H9 (cell line): ENCODE results near the gene SMYD4. TPM values are rescaled to one million over a fixed set of nuclear protein-coding genes. Genes with fewer than 3 reads are reported as not detected.

Experiments used
- DNase-seq: peaks from one replicate; pipeline ENCODE4 v3.0.0-alpha.2; 2017
- H2AFZ ChIP-seq: one replicate; pipeline ENCODE4 v1.6.1; 2013; ENCODE audit warnings: mild to moderate bottlenecking, low read length, control low read depth, moderate library complexity
- H2AK5ac ChIP-seq: 2 replicates; pipeline ENCODE4 v1.6.1; 2013; ENCODE audit warnings: low read length, control low read depth, mixed read lengths; ENCODE audit not compliant: insufficient read length
- H2BK120ac ChIP-seq: one replicate; pipeline ENCODE4 v1.6.1; 2013; ENCODE audit warnings: low read depth, mild to moderate bottlenecking, low read length, control low read depth, inconsistent platforms; ENCODE audit not compliant: poor library complexity, severe bottlenecking
- H2BK12ac ChIP-seq: 2 replicates; pipeline ENCODE4 v1.6.1; 2013; ENCODE audit warnings: low read length, control low read depth, mixed read lengths, low read depth; ENCODE audit not compliant: insufficient read length
- H2BK15ac ChIP-seq: 2 replicates; pipeline ENCODE4 v1.6.1; 2013; ENCODE audit warnings: low read depth, low read length, control low read depth
- H2BK20ac ChIP-seq: one replicate; pipeline ENCODE4 v1.6.1; 2013; ENCODE audit warnings: low read depth, mild to moderate bottlenecking, low read length, control low read depth, inconsistent platforms; ENCODE audit not compliant: poor library complexity, severe bottlenecking
- H2BK5ac ChIP-seq: 2 replicates; pipeline ENCODE4 v1.6.1; 2013; ENCODE audit warnings: low read length, control low read depth, mixed read lengths; ENCODE audit not compliant: insufficient read length
- H3K14ac ChIP-seq: 2 replicates; pipeline ENCODE4 v1.6.1; 2013; ENCODE audit warnings: low read length, control low read depth; ENCODE audit not compliant: insufficient read depth
- H3K18ac ChIP-seq: 2 replicates; pipeline ENCODE4 v1.6.1; 2013; ENCODE audit warnings: low read depth, mild to moderate bottlenecking, mixed read lengths, low read length, control low read depth; ENCODE audit not compliant: insufficient read length
- H3K23ac ChIP-seq: 2 replicates; pipeline ENCODE4 v1.6.1; 2013; ENCODE audit warnings: low read length, control low read depth, mixed read lengths, low read depth; ENCODE audit not compliant: insufficient read length
- H3K23me2 ChIP-seq: 2 replicates; pipeline ENCODE4 v1.6.1; 2013; ENCODE audit warnings: low read depth, mild to moderate bottlenecking, mixed read lengths, low read length, control low read depth; ENCODE audit not compliant: insufficient read length, poor library complexity, severe bottlenecking
- H3K27ac ChIP-seq: 2 replicates; pipeline ENCODE4 v1.5.1; 2013; ENCODE audit warnings: low read length, control low read depth, mixed read lengths, low read depth; ENCODE audit not compliant: insufficient read length
- H3K27me3 ChIP-seq: 2 replicates; pipeline ENCODE4 v1.6.1; 2013; ENCODE audit warnings: low read length, control low read depth, inconsistent platforms; ENCODE audit not compliant: insufficient read depth
- H3K4ac ChIP-seq: 2 replicates; pipeline ENCODE4 v1.6.1; 2013; ENCODE audit warnings: low read depth, mild to moderate bottlenecking, control low read depth, inconsistent platforms, low read length, moderate library complexity
- H3K4me1 ChIP-seq: 2 replicates; pipeline ENCODE4 v1.6.1; 2013; ENCODE audit warnings: low read length, control low read depth, inconsistent platforms; ENCODE audit not compliant: insufficient read depth
- H3K4me2 ChIP-seq: 2 replicates; pipeline ENCODE4 v1.6.1; 2013; ENCODE audit warnings: low read length, control low read depth, mixed read lengths; ENCODE audit not compliant: insufficient read length, insufficient read depth
- H3K56ac ChIP-seq: 2 replicates; pipeline ENCODE4 v1.6.1; 2013; ENCODE audit warnings: low read depth, mild to moderate bottlenecking, mixed read lengths, low read length, control low read depth; ENCODE audit not compliant: insufficient read length
- H3K79me1 ChIP-seq: 2 replicates; pipeline ENCODE4 v1.6.1; 2013; ENCODE audit warnings: low read depth, mild to moderate bottlenecking, moderate library complexity, low read length, control low read depth, inconsistent platforms; ENCODE audit not compliant: insufficient read depth, poor library complexity, severe bottlenecking
- H3K79me2 ChIP-seq: 2 replicates; pipeline ENCODE4 v1.6.1; 2013; ENCODE audit warnings: low read length, control low read depth, inconsistent platforms; ENCODE audit not compliant: insufficient read depth
- H3K9ac ChIP-seq: 2 replicates; pipeline ENCODE4 v1.6.1; 2013; ENCODE audit warnings: low read length, control low read depth, mixed read lengths; ENCODE audit not compliant: insufficient read length; ENCODE audit errors: extremely low read depth
- H3K9me3 ChIP-seq: one replicate; pipeline ENCODE4 v1.6.1; 2013; ENCODE audit warnings: low read depth, low read length, inconsistent platforms; ENCODE audit not compliant: control insufficient read depth
- H3T11ph ChIP-seq: one replicate; pipeline ENCODE4 v1.6.1; 2013; ENCODE audit warnings: mild to moderate bottlenecking, low read length, control low read depth, inconsistent platforms
- H4K20me1 ChIP-seq: one replicate; pipeline ENCODE4 v1.6.1; 2013; ENCODE audit not compliant: control insufficient read depth, insufficient read length, insufficient read depth
- H4K5ac ChIP-seq: 2 replicates; pipeline ENCODE4 v1.6.1; 2013; ENCODE audit warnings: low read depth, mild to moderate bottlenecking, mixed read lengths, low read length, control low read depth; ENCODE audit not compliant: insufficient read length
- H4K8ac ChIP-seq: replicated peaks from 2 replicates; pipeline ENCODE4 v1.6.1; 2013; ENCODE audit warnings: low read length, control low read depth, mixed read lengths, low read depth; ENCODE audit not compliant: insufficient read length
- H4K91ac ChIP-seq: 2 replicates; pipeline ENCODE4 v1.6.1; 2013; ENCODE audit warnings: low read depth, mild to moderate bottlenecking, moderate library complexity, mixed read lengths, low read length, control low read depth; ENCODE audit not compliant: insufficient read length
- H3K27ac Mint-ChIP-seq, 3 experiments: 2 replicates in 2 of 3; 3 replicates in 1 of 3; pipeline ENCODE4 v1.8.0; 2020 to 2021; ENCODE audit warnings: mixed read lengths in 3 of 3, mild to moderate bottlenecking in 1 of 3, moderate library complexity in 1 of 3
- H3K27me3 Mint-ChIP-seq: 2 replicates; pipeline ENCODE4 v1.8.0; 2021; ENCODE audit warnings: low read depth, mild to moderate bottlenecking, moderate library complexity, mixed read lengths
- H3K36me3 Mint-ChIP-seq, 3 experiments: 2 replicates in 2 of 3; 3 replicates in 1 of 3; pipeline ENCODE4 v1.8.0; 2020 to 2021; ENCODE audit warnings: low read depth in 3 of 3, mixed read lengths in 3 of 3; ENCODE audit not compliant: insufficient read depth in 1 of 3
- H3K4me1 Mint-ChIP-seq, 2 experiments: 2 replicates each; pipeline ENCODE4 v1.8.0; 2020; ENCODE audit warnings: mixed read lengths in 2 of 2
- H3K4me3 Mint-ChIP-seq, 2 experiments: 2 replicates in 1 of 2; 3 replicates in 1 of 2; pipeline ENCODE4 v1.8.0; 2020 to 2021; ENCODE audit warnings: mild to moderate bottlenecking in 2 of 2, mixed read lengths in 2 of 2, moderate library complexity in 1 of 2
- H3K9me3 Mint-ChIP-seq, 2 experiments: 2 replicates in 1 of 2; 3 replicates in 1 of 2; pipeline ENCODE4 v1.8.0; 2020; ENCODE audit warnings: mild to moderate bottlenecking in 2 of 2, mixed read lengths in 2 of 2, moderate library complexity in 1 of 2
- CTCF ChIP-seq: fragments of 200-600 bp; sonication (generic); conservative IDR thresholded peaks from 3 replicates; pipeline ENCODE4 v1.8.0; 2021; ENCODE audit warnings: antibody characterized with exemption, mild to moderate bottlenecking
- WGBS: extraction: QIAGEN DNeasy Blood & Tissue Kit; methylation state at CpG from one replicate; pipeline ENCODE4 v1.1.7; 2013; ENCODE audit warnings: missing lambda C conversion rate, low lambda C conversion rate, mixed read lengths; ENCODE audit not compliant: insufficient read length; ENCODE audit errors: extremely low coverage; 5-methylcytosine and 5-hydroxymethylcytosine counted together
- total RNA-seq: library from RNA; stranded (reverse); gene quantifications from 2 replicates; pipeline ENCODE4 v1.2.1, GENCODE V29; 2021

SMYD4 gene
- total RNA-seq, 1 experiment from 2014 or later = 28.8 TPM

- no peak overlapping the region for H3K23ac ChIP-seq
- H3K4me2 ChIP-seq = no peak overlapping the region
- no peak overlapping the region for H3K56ac ChIP-seq
- H3K18ac ChIP-seq = no peak overlapping the region
- Mint-ChIP-seq H3K27me3 (no peaks in the 10 kb centered on the region), H3K27ac (peak overlapping the region in 1 of 3 experiments; percentile 70; a peak in 1 of 7 replicates), H3K4me3 (no peak overlapping the region), H3K4me1 (no peaks in the 10 kb centered on the region), H3K36me3 (peaks cover 27 to 65% (median 56%) of the 10 kb centered on the region in 3 experiments; a peak in 6 of 7 replicates), H3K9me3 (no peaks in the 10 kb centered on the region)
- no peaks in the 10 kb centered on the region for H3K79me1 ChIP-seq
- WGBS = no CpG with 5 or more reads among the region's 4 CpGs
- DNase-seq = no peak
- no peak overlapping the region for H3K4ac ChIP-seq
- H4K20me1 ChIP-seq = no peaks in the 10 kb centered on the region
- H2BK20ac ChIP-seq = no peak overlapping the region
- H4K8ac ChIP-seq = no peak overlapping the region
- TF ChIP-seq CTCF = no peak
- H3K27me3 ChIP-seq = no peaks in the 10 kb centered on the region
- no peak overlapping the region for H2BK15ac ChIP-seq
- H2BK120ac ChIP-seq = no peak overlapping the region
- no peaks in the 10 kb centered on the region for H3K79me2 ChIP-seq
- H2AK5ac ChIP-seq = no peak overlapping the region
- no peak overlapping the region for H3K27ac ChIP-seq
- H3K4me1 ChIP-seq = no peaks in the 10 kb centered on the region
- no peak overlapping the region for H3K9ac ChIP-seq
- H4K91ac ChIP-seq = no peak overlapping the region
- H2BK12ac ChIP-seq = no peak overlapping the region
- no peak overlapping the region for H2BK5ac ChIP-seq
- no peaks in the 10 kb centered on the region for H3K23me2 ChIP-seq
- no peak overlapping the region for H4K5ac ChIP-seq
- H3T11ph ChIP-seq = no peak overlapping the region
- H3K9me3 ChIP-seq = no peaks in the 10 kb centered on the region
- no peak overlapping the region for H2AFZ ChIP-seq
- H3K14ac ChIP-seq = no peak overlapping the region
Measured at GRCh38 chr17:1785930-1786329, 43.8 kb downstream of the SMYD4 start.
